ENCODE measurements around the gene OR8J1. TPM values are rescaled to one million over a fixed set of nuclear protein-coding genes. Genes with fewer than 3 reads are reported as not detected.

Gene OR8J1
- total RNA-seq, 1 donor from 2014 or later, result not detected

GRCh38 chr11:56404393-56404792, 50.3 kb downstream of the OR8J1 start:
- Histone ChIP-seq H3K27me3 (ENCODE audit: control insufficient read depth, insufficient read depth, low read length) (no peaks in the 10 kb centered on the region), H3K36me3 (ENCODE audit: control insufficient read depth, insufficient read depth, low read length) (no peaks in the 10 kb centered on the region), H3K4me3 (ENCODE audit: low read depth, low read length) (no peak overlapping the region)
- DNase-seq (ENCODE audit: low read depth), result no peak
- no peak for TF ChIP-seq CTCF (IDR thresholded peaks at IDR 0.05; ENCODE audit: insufficient read depth, low read length, poor library complexity, severe bottlenecking)

- H3K4me3 ChIP-seq (ENCODE audit: low read depth, low read length), result no peak overlapping the region
- H3K36me3 ChIP-seq (ENCODE audit: control insufficient read depth, insufficient read depth, low read length), result no peaks in the 10 kb centered on the region
- H3K27me3 ChIP-seq (ENCODE audit: control insufficient read depth, insufficient read depth, low read length), result no peaks in the 10 kb centered on the region
- no peak for TF ChIP-seq CTCF (IDR thresholded peaks at IDR 0.05; ENCODE audit: insufficient read depth, low read length, poor library complexity, severe bottlenecking)
- no peak for DNase-seq (ENCODE audit: low read depth)
These were observed 56.7 kb downstream of the OR8J1 start for GRCh38 chr11:56410801-56411200.

Other genes with a start within 250 kb of the OR8J1 start
- gene OR8H3, start 231.9 kb upstream of the OR8J1 start, total RNA-seq, result not detected in 2 replicates
- gene OR8J3, start 214.1 kb upstream of the OR8J1 start, total RNA-seq, result not detected in 2 replicates
- not detected in 2 replicates for gene OR8K5, start 194.0 kb upstream of the OR8J1 start, total RNA-seq
- not detected in 2 replicates for gene OR5J2, start 177.7 kb upstream of the OR8J1 start, total RNA-seq
- gene OR5T2, start 120.0 kb upstream of the OR8J1 start, total RNA-seq, result not detected in 2 replicates
- gene OR5T3, start 102.0 kb upstream of the OR8J1 start, total RNA-seq, result not detected in 2 replicates
- gene OR5T1, start 80.1 kb upstream of the OR8J1 start, total RNA-seq, result not detected in 2 replicates
- gene OR8H1, start 62.0 kb upstream of the OR8J1 start, total RNA-seq, result not detected in 2 replicates
- gene OR8K3, start 39.1 kb upstream of the OR8J1 start, total RNA-seq, result not detected in 2 replicates
- not detected in 2 replicates for gene OR8K1, start 8.3 kb upstream of the OR8J1 start, total RNA-seq
- not detected in 2 replicates for gene OR8U1, start 21.3 kb downstream of the OR8J1 start, total RNA-seq
- not detected in 2 replicates for gene OR5AL1, start 58.4 kb downstream of the OR8J1 start, total RNA-seq
- gene OR5M3, start 119.1 kb downstream of the OR8J1 start, total RNA-seq, result not detected in 2 replicates
- gene OR5M8, start 137.1 kb downstream of the OR8J1 start, total RNA-seq, result not detected in 2 replicates
- not detected in 2 replicates for gene OR5M11, start 189.0 kb downstream of the OR8J1 start, total RNA-seq
- gene OR5M10, start 223.4 kb downstream of the OR8J1 start, total RNA-seq, result not detected in 2 replicates